HG02884 (cell line): ENCODE results near the gene CERS3.
A peak's percentile ranks its signal among the peaks of the same experiment; 100 is the strongest.

Source experiments
- ATAC-seq: cut with Tn5 transposase; IDR thresholded peaks from one replicate; pipeline ENCODE4 v1.9.1; 2021; ENCODE audit warnings: mild to moderate bottlenecking, moderate library complexity; ENCODE audit not compliant: unreplicated experiment

The CERS3 gene

GRCh38 chr15:100528833-100529428 is at the start of gene CERS3:
CERS3 (minus strand) TSS chr15:100528950; CDS start chr15:100501849, 27,101 bp downstream.
- ATAC-seq = no peak

DNA sequence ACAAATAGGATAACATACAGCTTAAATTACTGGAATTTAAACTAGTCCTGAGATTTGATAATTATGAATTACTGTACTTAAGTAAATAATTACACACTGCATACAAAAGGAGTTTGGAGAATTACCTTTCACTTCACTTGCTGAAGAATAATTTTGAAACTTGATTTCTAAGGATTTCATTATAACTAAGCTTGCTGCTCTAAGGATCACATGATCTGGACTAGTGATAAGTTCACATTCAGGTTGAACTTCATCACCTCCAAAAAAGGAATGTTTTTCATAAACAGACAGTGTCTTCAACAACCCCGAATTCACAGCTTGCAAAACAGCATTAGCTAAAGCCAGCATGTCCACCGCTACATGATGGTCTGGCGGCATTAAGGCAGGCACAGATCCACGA is 44.8 kb upstream of the CERS3 start:
- ATAC-seq = no peak

DNA sequence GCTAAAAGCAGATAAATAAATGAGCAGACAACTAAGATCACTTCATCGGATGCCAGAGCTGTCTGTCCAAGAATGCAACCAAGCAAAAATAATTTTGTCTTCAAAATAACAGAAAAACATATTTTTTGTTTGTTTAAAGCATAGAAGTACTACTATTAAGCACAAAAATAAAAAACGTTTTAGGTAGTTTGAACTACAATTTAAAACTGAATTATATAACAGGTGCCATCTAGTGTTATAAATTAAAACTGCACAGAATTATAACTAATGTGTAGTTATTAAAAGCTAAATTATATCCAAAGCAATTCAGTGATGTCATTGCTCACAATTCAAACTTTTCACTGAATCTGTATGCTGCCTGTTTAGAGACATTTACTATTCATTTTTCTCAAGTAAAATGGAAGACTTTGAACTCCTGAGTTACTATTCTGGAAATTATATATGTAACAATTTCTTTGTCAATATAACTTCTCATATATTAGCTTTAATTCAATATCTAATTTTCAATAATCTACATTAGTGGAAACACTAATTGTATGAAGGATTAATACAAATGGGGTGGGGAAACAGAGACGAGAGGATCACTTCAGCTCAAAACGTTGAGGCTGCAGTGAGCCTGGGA is 43.7 kb upstream of the CERS3 start:
- ATAC-seq = no peak

DNA sequence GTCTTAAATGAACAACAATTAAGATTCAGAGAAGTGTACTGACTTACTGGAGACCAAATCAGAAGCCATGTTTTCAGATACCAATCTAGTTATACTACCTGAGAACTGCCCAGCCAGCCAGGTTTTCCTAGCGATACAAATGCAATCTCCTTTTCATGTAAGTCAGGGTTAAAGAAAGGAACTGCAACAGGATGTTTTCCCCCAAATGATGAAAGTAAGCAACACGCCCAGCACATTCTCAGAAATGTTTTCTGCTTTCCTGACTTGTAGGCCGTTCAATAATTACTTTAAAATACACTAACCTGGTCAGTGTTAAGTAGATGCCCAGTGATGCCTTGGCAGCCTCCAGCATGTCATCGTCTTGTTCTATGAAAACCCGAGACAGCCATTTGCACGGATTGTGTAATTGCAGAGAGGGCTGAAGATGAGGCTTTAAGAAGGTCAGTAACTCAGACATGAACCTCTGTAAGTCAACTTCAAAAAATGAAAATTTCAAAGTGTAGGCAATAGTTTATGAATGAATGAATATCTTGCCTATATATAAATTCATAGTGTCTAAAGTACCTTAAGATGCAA is 42.9 kb upstream of the CERS3 start:
- ATAC-seq = no peak

GRCh38 chr15:100570735-100571313 is 42.1 kb upstream of the CERS3 start:
- ATAC-seq = peak; percentile 81

- peak; percentile 9 for ATAC-seq
These were observed 41.5 kb upstream of the CERS3 start for GRCh38 chr15:100570275-100570674.

DNA sequence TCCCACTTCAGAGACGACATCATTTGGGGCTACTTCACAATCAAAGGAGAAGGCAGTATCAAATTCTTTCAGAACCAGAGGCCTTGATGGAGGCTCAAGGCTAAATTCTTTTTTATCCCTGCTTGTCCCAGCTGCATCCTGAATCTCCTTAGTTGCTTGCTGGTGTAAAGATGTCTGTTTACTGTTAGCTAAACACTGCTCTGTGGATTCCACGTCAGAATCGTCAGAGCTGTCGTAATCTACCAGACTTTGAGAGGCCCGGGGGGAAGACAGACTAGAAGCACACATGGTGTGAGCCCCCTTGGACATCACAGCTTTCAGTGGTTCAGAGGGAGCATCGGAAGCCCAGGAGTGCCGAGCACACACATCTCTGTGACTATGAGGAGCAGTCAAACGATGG is 40.6 kb upstream of the CERS3 start:
- no peak for ATAC-seq

DNA sequence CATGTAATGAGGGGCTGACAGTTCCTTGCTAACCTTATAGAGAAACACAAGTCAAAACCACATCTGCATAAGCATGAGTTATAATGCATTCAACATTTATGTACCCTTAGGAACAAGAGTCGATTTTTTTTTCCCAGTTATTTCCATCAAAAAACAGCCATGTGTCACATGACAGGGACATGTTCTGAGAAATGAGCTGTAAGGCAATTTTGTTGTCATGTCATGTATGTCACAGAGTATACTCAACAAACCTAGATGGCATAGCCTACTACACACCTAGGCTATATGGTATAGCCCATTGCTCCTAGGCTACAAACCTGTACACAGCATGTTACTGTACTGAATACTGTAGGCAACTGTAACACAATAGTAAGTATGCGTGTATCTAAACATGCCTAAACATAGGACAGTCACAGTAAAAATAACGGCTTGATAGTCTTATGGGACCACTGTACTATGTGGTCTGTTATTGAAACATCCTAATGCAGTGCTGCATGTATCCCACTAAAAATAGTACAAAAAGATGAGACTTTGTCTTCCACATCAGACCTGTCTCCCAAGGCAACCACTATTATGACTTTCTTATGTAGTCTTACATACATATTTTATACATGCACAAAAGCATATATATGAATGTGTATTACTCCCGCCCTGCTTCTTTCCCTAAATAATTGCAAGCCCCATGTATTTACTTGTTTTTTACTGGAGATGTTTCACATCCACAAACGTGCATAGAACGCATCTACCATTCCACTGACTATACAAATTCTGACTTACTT is 38.3 kb upstream of the CERS3 start:
- ATAC-seq = no peak

DNA sequence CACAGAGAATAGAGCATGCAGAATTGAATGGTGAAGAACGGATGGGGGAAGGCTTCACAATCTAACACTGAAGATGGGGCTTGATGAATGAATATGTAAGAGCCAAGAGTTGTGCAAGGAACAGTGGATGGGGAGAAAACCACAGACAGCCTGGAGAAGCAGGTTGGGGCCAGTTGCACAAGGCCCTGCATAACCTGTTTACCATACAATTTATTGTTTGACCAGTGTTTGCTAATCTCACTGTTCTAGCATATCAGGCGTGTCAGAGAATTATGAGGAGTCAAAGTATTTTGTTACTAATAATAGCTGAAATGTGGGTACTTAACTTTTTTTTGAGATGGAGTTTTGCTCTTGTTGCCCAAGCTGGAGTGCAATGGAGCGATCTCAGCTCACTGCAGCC is 36.8 kb upstream of the CERS3 start:
- ATAC-seq = no peak

- ATAC-seq = no peak
These were observed 31.6 kb upstream of the CERS3 start for GRCh38 chr15:100560323-100560722.

- ATAC-seq = no peak
These were observed 30.6 kb upstream of the CERS3 start for GRCh38 chr15:100559330-100559729.

DNA sequence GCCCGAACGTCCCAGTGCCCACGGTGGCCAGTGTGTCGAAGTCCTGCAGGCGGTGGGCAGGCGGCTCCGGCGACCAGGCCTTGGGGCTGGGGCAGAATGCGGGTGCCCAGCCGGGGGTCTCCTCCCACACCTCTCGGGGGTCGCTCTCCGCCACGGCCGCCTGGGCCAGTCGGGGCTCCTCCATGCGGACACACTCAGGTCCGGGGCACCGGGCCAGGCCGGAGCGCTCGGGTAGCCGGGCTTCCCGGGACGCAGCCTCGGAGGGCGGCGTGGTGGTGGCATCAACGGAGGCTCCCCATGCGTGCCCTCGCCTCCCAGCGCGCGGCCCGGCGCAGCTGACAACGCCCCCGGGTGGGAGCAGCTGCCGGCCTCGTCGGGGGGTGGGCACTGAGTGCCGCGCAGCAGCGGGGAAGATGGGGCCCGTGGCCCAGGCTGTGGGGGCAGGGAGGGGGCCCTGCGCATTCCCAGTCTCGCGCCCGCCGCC is 30.1 kb upstream of the CERS3 start:
- no peak for ATAC-seq

DNA sequence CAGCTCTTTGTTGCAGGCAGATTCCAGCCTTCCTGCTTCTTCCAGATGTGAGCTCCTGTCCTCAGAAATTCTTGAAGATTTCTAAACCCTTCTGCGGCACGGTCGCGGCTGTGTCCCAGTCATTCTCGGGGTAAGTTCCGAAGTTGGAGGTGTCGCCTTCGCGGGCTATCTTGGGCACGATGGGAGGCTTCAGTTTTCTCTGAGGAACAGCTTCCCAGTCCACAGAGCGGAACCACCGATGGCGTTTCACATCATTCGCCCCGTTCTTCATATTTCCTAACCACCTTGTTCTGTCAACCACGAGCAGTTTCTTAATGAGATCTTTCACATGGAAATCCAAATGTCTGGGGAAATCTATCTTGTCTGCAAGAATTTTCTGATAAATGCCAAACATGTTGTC is 24.7 kb upstream of the CERS3 start:
- no peak for ATAC-seq

- no peak for ATAC-seq
These were observed 19.2 kb upstream of the CERS3 start for GRCh38 chr15:100547961-100548360.

DNA sequence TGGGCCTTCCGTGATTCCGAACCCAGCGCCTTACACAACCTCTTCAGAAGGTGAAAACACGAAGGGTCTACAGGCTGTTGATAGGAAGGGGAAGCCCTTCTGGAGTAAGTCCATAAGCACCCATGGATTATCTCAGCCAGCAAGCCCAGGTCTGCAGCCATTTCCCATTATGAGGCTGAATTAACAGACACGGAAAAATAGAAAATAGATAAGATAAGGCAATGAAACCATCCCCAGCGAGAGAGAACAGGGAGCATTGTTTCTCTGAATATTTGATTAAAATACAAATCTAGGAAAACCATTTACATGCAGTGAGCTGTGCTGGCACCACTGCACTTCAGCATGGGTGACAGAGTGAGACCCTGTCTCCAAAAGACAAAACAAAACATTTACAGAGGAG is 16.2 kb upstream of the CERS3 start:
- no peak for ATAC-seq

GRCh38 chr15:100544338-100544841 is 15.6 kb upstream of the CERS3 start:
- no peak for ATAC-seq

GRCh38 chr15:100542290-100542689 is 13.5 kb upstream of the CERS3 start:
- no peak for ATAC-seq

- ATAC-seq = no peak
These were observed 8.6 kb upstream of the CERS3 start for GRCh38 chr15:100537331-100537730.

DNA sequence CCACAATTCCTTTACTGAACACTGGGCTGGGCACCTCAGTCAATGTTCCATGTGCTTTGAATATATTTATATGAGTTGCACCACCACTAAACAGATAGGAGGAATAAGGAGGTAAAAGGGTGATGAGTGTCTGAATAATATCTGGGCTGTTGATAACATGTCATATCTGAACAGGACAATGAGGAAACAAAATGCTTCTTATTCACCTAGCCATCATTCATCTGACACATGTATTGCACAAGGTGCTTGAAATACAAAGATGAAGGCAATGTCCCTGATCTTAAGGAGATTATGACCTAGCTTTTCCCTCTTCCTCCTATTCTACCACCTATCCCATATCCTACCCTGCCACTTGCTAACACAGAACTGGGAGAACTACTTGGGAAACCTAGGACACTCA is 8.0 kb upstream of the CERS3 start:
- ATAC-seq = no peak

GRCh38 chr15:100533886-100534285 is 5.1 kb upstream of the CERS3 start:
- ATAC-seq = no peak

- ATAC-seq = no peak
These were observed 3.1 kb upstream of the CERS3 start for GRCh38 chr15:100531823-100532327.
